Stimulated activated CD8-positive, alpha-beta memory T cell treated with anti-CD3 and anti-CD28 coated beads, Interleukin-12 subunit alpha, Interleukin-12 subunit beta, amount 100 ng/mL, for 24 hours (primary cell): ENCODE results near the gene JAG1.
"Not testable (repeated sequence)": the region's sequence is repeated elsewhere in the genome, so short reads cannot be mapped to it uniquely, and the experiment has no call there.

Experiments used
- DNase-seq: peaks from one replicate; pipeline ENCODE4 v3.0.0-alpha.2; 2020; ENCODE audit errors: extremely low read depth

The JAG1 gene

DNA sequence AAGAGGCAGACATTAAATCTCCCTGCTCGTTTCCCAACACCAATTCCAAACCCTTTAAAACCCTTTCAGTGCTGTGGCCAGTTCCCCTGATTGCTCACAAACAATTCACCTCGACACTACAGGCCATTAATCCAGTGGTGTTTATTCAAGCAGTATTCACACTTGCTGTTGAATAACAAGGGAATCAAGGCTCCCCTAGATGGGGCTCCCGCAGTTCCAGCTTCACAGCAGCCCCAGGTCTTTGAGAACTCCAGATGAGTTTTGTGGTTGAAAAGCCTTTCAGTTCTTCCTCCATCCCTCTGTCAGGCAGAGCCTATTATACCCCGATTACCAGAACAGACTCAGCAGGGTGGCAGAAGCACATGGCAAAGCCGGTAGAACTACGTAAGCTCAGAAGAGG, 36.2 kb downstream of the JAG1 start:
- no peak for DNase-seq

DNA sequence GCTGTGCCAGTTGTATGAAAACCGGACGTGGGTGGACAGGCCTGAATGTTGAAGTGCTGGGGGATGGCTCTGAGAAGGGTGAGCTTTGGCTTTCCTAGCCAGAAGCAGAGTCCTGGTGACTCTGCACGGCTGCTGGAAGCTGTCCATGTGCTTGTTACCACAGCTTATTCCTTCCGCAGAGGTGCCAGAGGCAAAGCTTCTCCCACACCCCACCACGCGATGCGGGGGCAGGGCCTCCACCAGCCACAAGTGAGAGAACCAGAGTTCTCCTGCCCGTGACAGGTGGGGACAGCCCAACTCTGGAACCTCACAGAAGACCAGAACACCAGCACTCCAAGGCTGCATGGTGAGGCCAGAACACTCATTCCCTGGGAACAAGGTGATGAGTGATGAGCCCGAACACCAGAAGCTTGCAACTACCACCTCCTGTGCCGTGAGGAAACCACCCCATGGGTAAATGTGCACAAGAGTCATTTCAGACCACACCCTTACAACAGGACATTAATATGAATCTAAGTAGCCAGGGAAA, 36.7 kb downstream of the JAG1 start:
- DNase-seq, result no peak

DNA sequence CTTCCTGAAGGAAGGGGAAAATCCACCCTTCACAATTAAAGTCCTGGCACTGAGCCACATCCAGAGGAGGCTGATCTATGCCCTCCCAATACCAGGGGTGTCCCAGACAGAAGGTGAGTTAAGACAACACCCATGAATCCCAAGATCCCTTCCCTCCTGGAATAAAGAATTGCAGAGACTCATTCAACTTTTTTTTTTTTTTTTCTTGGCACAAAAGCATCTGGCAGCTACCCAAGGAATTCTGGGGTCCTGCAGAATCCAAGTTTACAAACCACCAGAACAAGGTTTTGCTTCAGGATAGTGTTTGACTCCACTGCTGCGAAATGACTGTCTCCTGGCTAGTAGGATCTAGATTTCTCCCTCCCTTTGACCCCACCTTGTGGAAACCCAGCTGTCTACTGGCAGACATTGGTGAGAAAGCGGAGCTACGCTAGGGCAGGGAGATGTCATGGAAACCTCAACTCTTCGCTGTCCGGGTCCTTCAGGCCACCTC, 37.4 kb downstream of the JAG1 start:
- DNase-seq, result no peak

GRCh38 chr20:10635476-10636208, 38.2 kb downstream of the JAG1 start:
- DNase-seq, result no peak

GRCh38 chr20:10634683-10635411, 39.0 kb downstream of the JAG1 start:
- DNase-seq, result no peak

DNA sequence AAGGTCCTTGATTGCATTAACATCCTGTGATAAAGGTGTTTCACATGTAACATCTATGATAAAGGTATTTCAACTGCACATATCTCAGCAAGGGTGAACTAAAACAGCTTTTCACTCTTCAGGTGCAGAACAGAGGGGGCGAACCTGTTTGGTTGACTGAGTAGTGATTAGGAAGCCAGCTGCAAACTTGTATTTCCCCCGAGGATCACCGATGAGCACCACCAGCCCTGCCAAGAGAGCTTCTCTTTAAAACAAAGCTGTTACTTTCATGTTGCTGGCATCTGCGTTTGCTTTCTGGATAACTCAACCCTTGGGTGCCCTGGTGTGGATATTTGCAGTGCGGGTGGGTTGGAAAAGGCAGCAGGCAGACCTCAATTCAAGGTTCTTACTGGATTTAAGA, 39.6 kb downstream of the JAG1 start:
- DNase-seq, result no peak

DNA sequence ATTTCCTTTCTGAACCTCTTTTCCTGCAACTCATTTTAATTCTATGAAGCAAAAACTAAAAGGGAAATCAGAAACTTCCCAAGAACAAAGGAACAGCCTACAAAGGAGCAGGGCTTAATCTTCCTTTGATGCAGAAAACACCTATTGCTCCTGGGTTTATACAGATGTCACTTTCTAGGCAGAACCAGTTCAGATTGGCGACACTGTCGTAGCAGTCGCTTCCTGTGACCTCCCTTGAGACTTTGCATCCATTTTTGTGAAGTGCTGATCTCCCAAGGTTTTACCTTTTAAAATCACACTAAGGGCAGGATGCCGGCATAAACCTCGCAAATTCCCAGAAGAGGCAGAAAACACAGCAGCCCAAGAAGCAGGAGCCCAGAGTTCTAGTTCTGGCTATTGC, 40.1 kb downstream of the JAG1 start:
- no peak for DNase-seq

GRCh38 chr20:10632721-10633509, 40.9 kb downstream of the JAG1 start:
- DNase-seq, result no peak

GRCh38 chr20:10631126-10631525, 42.7 kb downstream of the JAG1 start:
- no peak for DNase-seq

DNA sequence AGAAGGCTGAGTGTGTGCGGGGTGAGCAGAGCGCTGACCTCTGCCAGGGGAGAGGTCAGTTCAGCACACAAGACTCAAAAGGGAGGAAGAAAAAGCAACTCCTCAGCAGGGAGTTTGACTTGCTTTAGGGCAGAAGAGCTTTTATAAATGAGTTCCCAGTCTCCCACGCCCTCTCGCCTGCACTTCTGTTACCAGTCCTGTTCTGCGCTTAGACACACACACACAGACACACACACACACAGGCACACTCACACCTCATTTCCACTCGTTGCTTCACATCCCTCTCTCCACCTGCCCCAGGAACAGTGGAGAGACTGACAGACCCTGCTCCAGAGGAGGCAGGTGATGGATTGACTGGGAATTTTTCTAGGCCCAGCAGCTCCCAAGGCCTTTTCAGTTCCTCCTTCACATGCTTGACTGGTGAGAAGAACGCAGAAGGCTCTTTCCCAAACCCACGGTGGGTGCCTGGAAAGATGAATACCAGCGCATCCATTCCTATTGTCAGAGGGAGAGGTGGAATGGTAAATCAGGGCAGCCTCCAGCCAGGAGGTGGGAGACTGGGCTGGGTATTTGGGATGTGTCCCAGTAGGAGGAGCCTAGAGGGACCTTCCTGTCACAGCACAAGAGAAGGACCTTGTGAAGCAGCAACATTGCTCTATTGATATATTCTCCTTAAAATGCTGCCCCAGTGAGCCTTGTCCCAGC, 43.7 kb downstream of the JAG1 start:
- DNase-seq, result no peak

DNA sequence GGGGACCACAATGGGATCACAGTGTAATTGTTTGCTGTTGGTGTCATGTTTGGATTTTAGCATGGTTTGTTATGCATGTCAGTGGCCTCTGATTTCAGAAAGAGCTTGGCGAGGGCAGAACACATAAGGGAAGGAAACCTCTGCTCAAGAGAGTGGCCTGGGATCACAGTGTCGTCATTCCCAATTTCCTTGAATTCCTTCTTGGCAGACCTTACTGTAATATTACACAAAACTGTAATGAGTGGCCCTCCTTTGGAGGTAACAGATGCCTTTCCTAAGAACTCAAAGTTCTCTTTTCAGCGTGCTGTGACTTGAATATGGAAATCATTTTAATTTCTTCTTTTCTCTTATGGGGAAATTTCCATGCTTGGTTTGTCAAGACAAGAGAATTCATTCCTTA, 46.9 kb downstream of the JAG1 start:
- DNase-seq, result no peak

DNA sequence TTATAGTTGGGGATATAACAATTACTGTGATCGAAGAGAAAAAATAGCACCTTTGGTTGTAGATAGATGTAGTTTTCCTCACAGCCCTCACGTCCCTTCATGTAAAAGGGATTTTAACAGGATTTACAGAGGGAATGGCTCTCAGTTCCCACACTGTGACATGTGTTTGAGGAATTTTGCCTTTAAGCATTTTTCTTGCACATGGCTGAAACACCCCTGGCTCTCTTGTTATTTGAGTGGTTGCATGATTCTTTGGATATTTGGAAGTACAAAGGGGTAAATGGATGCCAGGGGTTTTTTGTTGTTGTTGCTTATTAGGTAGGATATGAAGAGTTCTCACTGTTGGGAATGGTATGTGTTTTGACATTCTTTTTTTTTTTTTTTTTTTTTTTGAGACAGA, 48.2 kb downstream of the JAG1 start:
- no peak for DNase-seq

- DNase-seq, result no peak
These were observed 51.0 kb downstream of the JAG1 start for GRCh38 chr20:10622657-10623418.

DNA sequence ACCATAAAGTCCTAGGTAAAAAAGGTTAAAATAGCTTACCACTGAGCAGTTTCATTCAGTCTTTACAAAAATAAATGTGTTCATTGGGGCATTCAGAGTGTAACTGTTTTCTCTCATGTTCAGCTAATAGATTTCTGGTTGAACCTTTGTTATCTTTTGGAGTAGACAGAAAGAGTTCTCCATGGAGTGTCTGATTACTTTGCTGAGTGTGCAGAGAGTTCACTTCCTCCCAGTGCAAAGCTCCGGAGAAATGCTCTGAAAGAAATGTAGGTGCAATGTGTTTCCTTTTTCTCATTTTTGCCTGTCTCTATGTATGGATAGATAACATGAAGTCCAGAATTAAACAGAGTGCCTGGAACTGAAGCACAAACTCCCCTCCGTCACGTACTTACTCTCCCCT, 52.6 kb downstream of the JAG1 start:
- no peak for DNase-seq

GRCh38 chr20:10619427-10619826, 54.4 kb downstream of the JAG1 start:
- no peak for DNase-seq

DNA sequence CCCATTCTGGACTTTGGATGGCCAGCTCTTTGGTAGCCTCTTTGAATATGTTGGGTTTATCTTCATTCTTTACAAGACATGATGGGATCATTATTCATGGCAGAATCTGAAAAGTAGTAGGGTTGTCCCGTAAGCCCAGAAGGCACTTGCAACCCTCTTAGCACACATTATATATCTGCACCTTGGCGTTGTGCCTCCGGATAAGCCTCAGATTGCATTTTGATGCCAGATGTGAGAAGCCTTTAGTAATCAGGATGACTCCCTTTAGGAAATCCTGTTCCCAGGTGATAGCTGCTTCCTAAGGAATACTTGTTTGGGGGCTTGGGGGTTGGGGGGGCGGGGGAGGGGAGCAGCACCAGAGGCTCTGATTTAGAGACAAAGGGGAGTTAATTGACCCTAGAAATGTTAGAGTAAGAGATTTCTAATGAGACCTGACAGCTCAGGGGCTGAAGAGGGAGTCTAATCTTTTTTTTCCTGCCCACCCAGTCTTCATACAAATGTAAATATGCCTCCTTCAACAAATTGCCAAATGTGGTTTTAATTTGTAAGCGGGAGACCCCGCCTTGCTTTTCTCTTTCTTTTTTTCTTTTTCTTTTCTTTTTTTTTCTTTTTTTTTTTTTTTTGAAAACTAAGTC, 55.1 kb downstream of the JAG1 start:
- DNase-seq, result no peak

DNA sequence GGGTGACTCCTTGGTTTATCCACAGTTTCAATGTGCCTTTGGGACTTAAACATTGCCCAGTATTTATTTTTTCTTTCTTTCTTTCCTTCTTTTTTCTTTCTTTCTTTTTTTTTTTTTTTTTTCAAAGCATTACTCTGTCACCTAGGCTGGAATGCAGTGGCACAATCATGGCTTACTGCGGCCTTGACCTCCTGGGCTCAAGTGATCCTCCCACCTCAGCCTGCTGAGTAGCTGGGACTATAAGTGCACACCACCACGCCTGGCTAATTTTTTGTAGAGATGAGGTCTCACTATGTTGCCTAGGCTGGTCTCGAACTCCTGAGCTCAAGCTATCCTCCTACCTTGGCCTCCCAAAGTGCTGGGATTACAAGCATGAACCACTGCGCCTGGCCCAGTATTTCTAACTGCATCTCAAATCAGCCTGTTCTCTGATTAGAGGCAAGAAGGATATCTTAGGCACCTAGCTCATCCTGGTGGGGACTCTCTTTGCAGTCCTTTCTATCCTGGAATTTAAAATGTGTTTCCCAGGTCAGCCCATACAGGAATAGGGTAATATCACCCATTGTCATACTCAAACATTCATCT, 56.2 kb downstream of the JAG1 start:
- not testable (repeated sequence) for DNase-seq

- DNase-seq, result no peak
These were observed 57.6 kb downstream of the JAG1 start for GRCh38 chr20:10616212-10616611.

DNA sequence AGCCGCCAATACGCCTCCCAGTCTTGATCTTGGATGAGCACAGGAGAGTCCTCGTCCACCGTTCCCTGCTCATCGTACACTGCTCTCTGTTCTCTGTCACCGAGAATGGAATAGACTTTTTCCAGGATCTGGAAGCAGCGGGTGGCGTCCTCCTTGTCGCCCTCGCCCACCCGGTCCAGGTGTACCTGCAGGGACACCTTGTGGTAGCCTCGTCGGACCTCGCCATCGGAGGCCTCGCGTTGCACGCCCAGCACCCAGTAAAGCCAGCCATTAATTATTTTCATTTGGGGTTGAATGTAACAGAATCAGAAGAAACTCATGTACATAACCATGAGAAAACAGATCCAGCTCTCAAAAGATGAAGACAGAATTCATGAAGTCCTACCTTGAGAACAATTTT, 59.9 kb downstream of the JAG1 start:
- DNase-seq, result no peak

DNA sequence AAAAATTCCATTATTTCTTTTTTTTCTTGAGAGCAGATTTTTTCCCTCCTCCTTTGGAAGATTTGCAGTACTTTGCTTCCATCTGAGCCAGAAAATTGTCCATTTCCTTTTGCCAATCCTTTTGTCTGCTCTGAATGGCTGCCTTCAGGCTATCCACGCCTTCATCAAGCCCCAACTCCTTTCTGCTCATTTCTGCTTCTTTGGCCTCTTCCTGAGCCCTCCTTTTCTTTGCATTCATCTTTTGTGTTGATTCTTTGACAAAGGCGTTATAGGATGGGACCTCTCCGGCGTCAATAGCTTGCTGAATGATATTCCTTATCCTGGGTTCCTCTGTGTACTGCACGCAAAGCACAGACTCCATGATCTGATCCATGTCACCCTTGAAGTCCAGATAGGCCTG, 60.4 kb downstream of the JAG1 start:
- DNase-seq, result not testable (repeated sequence)
